Measurements from ENCODE around the gene FKBP11. TPM values are rescaled to one million over a fixed set of nuclear protein-coding genes. Genes with fewer than 3 reads are reported as not detected.
"Not testable (repeated sequence)": the region's sequence is repeated elsewhere in the genome, so short reads cannot be mapped to it uniquely, and the experiment has no call there.

Gene FKBP11
- total RNA-seq, 1 donor: 25.0 TPM

GRCh38 chr12:48936379-48936979 is 11.2 kb upstream of the FKBP11 start:
- no peaks in the 10 kb centered on the region for H3K9me3 ChIP-seq (ENCODE audit: low read depth, low read length)
- no peaks in the 10 kb centered on the region for H3K27me3 ChIP-seq (ENCODE audit: insufficient read depth, low read length)
- peaks cover 48% of the 10 kb centered on the region for H3K4me1 ChIP-seq (ENCODE audit: insufficient read depth, low read length)
- H3K4me3 ChIP-seq (ENCODE audit: low read length): no peak overlapping the region

DNA sequence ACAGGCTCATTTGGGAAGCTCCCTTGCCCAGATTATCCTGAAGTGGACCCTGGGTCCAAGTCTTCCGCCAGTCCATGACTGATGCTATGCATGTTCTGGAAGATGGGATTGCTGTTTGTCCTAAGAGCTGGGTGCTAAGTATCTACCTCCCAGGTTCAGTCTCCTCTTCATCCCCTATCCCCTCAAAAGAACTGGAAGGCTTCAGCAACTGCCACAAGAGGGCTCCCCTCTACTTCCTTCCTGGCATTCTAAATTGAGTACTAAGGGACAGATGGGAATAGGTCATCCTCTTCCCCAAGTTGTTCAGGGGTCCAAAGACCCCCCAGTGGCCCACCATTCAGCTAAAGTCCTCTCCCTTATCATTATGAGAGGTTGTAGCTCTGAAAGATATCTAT is 9.0 kb upstream of the FKBP11 start:
- Histone ChIP-seq H3K4me3 (ENCODE audit: low read length) (no peak overlapping the region), H3K4me1 (ENCODE audit: insufficient read depth, low read length) (peaks cover 28% of the 10 kb centered on the region), H3K27me3 (ENCODE audit: insufficient read depth, low read length) (no peaks in the 10 kb centered on the region), H3K9me3 (ENCODE audit: low read depth, low read length) (no peaks in the 10 kb centered on the region)

GRCh38 chr12:48933664-48934311 is 8.5 kb upstream of the FKBP11 start:
- no peak overlapping the region for H3K4me3 ChIP-seq (ENCODE audit: low read length)
- no peaks in the 10 kb centered on the region for H3K9me3 ChIP-seq (ENCODE audit: low read depth, low read length)
- no peaks in the 10 kb centered on the region for H3K27me3 ChIP-seq (ENCODE audit: insufficient read depth, low read length)
- peaks cover 23% of the 10 kb centered on the region for H3K4me1 ChIP-seq (ENCODE audit: insufficient read depth, low read length)

DNA sequence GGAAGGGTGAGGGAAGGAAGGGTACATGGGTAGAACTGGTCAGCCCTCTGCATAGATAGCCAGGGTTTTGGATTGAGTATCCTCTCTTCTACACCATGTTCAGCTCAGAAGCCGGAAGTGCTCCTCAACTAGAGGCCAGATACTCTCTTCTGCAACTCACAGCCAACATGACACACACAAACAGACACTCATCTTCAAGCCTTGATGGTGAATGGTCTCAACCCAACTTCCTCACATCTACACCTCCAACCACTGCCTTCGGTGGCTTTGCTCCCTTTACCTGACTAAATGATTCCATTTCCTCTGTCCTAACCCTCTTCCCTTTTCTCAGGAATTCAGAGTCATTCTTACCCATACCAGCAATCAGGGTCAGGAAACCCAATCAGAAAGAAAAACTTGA is 7.6 kb upstream of the FKBP11 start:
- Histone ChIP-seq H3K9me3 (ENCODE audit: low read depth, low read length) (no peaks in the 10 kb centered on the region), H3K4me3 (ENCODE audit: low read length) (no peak overlapping the region), H3K27me3 (ENCODE audit: insufficient read depth, low read length) (no peaks in the 10 kb centered on the region), H3K4me1 (ENCODE audit: insufficient read depth, low read length) (peaks cover 18% of the 10 kb centered on the region)

- no peaks in the 10 kb centered on the region for H3K9me3 ChIP-seq (ENCODE audit: low read depth, low read length)
- no peak overlapping the region for H3K4me3 ChIP-seq (ENCODE audit: low read length)
- peaks cover 25% of the 10 kb centered on the region for H3K4me1 ChIP-seq (ENCODE audit: insufficient read depth, low read length)
- no peaks in the 10 kb centered on the region for H3K27me3 ChIP-seq (ENCODE audit: insufficient read depth, low read length)
Measured at GRCh38 chr12:48930475-48930874, 5.2 kb upstream of the FKBP11 start.

DNA sequence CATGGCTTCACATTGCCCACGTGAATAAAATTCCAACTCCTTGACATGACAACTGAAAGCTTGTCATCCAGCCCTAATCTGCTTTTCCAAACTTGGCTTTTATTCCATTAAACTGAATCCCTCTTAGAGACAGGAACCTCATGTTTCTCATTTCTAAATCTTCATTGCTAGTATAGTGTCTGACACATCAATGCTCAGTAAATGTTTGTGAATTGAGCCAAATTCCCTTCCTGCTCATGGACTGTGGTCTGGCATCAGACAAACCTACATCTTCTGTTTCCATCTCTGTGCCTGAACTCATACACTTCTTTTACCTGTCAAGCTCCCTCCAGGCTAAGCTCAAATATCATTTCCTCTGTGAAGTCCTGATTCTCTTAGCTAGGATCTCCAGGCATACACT is 4.3 kb upstream of the FKBP11 start:
- Histone ChIP-seq H3K4me3 (ENCODE audit: low read length) (no peak overlapping the region), H3K27me3 (ENCODE audit: insufficient read depth, low read length) (no peaks in the 10 kb centered on the region), H3K9me3 (ENCODE audit: low read depth, low read length) (no peaks in the 10 kb centered on the region), H3K4me1 (ENCODE audit: insufficient read depth, low read length) (peaks cover 25% of the 10 kb centered on the region)

GRCh38 chr12:48927261-48927660 is 2.0 kb upstream of the FKBP11 start:
- H3K9me3 ChIP-seq (ENCODE audit: low read depth, low read length): no peaks in the 10 kb centered on the region
- no peak overlapping the region for H3K4me3 ChIP-seq (ENCODE audit: low read length)
- peaks cover 17% of the 10 kb centered on the region for H3K4me1 ChIP-seq (ENCODE audit: insufficient read depth, low read length)
- no peaks in the 10 kb centered on the region for H3K27me3 ChIP-seq (ENCODE audit: insufficient read depth, low read length)

GRCh38 chr12:48924617-48925303 is 532 bp downstream of the FKBP11 start:
- H3K9me3 ChIP-seq (ENCODE audit: low read depth, low read length): no peaks in the 10 kb centered on the region
- peak overlapping the region; percentile 94 for H3K4me3 ChIP-seq (ENCODE audit: low read length)
- H3K4me1 ChIP-seq (ENCODE audit: insufficient read depth, low read length): peaks cover 19% of the 10 kb centered on the region

GRCh38 chr12:48923117-48923516 is 2.2 kb downstream of the FKBP11 start:
- H3K27me3 ChIP-seq (ENCODE audit: insufficient read depth, low read length): no peaks in the 10 kb centered on the region
- peaks cover 35% of the 10 kb centered on the region for H3K4me1 ChIP-seq (ENCODE audit: insufficient read depth, low read length)
- H3K9me3 ChIP-seq (ENCODE audit: low read depth, low read length): no peaks in the 10 kb centered on the region
- H3K4me3 ChIP-seq (ENCODE audit: low read length): no peak overlapping the region

More at GRCh38 chr12:48924617-48925303, 532 bp downstream of the FKBP11 start:
- no peaks in the 10 kb centered on the region for H3K27me3 ChIP-seq (ENCODE audit: insufficient read depth, low read length)

GRCh38 chr12:48917857-48918537 is 7.3 kb downstream of the FKBP11 start:
- Histone ChIP-seq H3K9me3 (ENCODE audit: low read depth, low read length) (no peaks in the 10 kb centered on the region), H3K4me1 (ENCODE audit: insufficient read depth, low read length) (peaks cover 32% of the 10 kb centered on the region), H3K27me3 (ENCODE audit: insufficient read depth, low read length) (no peaks in the 10 kb centered on the region), H3K4me3 (ENCODE audit: low read length) (peak overlapping the region; percentile 30)

DNA sequence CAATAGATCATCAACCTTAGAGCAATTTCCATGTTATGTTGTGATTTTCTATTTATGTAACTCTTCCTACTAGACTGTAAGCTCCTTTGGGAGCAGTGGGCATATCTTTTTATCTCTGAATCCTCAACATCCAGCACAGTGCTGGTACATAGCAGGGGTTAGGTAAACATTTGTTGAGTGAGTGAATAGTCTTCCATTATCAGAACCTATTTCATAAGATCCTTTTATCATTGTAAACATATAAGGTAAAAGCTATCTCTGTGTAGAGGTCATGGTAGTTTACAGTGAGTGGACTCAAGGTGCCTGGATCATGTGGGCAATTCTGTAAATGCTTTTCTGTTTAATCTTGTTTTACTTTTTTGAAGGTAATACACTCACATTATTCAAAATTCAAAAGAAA is 15.1 kb downstream of the FKBP11 start:
- no peaks in the 10 kb centered on the region for H3K27me3 ChIP-seq (ENCODE audit: insufficient read depth, low read length)
- no peak overlapping the region for H3K4me3 ChIP-seq (ENCODE audit: low read length)
- no peaks in the 10 kb centered on the region for H3K4me1 ChIP-seq (ENCODE audit: insufficient read depth, low read length)

DNA sequence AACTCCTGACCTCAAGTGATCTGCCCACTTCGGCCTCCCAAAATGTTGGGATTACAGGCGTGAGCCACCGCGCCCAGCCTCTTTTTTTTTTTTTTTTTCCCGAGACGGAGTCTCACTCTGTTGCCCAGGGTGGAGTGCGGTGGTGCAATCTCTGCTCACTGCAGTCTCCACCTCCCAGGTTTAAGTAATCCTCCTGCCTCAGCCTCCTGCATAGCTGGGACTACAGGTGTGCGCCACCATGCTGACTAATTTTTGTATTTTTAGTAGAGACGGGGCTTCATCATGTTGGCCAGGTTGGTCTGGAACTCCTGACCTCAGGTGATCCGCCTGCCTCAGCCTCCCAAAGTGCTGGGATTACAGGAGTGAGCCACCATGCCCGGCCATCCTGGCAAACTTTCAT is 15.6 kb downstream of the FKBP11 start:
- not testable (repeated sequence) for H3K4me3 ChIP-seq (ENCODE audit: low read length); H3K4me1 ChIP-seq (ENCODE audit: insufficient read depth, low read length); H3K9me3 ChIP-seq (ENCODE audit: low read depth, low read length); H3K27me3 ChIP-seq (ENCODE audit: insufficient read depth, low read length)

More for the DNA sequence above, 15.1 kb downstream of the FKBP11 start:
- H3K9me3 ChIP-seq (ENCODE audit: low read depth, low read length): no peaks in the 10 kb centered on the region

DNA sequence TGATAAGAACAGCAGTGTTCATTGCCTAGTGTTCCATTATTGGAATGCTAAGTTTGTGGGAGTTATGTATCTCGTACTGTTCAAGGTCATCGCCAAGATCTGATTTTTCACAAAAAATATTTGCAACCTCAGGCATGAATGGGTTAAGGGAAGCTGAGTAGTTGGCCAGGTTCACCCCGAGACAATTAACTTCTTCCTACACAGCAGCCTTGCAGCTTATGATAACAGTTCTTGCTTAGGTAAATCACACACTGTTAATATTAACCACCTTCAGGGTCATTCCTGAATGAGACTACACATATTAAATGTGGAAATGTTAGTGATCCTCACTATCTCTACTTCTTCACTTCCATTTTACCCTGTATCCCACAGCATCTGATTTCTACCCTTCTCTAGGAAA is 18.0 kb downstream of the FKBP11 start:
- Histone ChIP-seq H3K4me3 (ENCODE audit: low read length) (no peak overlapping the region), H3K9me3 (ENCODE audit: low read depth, low read length) (no peaks in the 10 kb centered on the region), H3K4me1 (ENCODE audit: insufficient read depth, low read length) (peaks cover 14% of the 10 kb centered on the region), H3K27me3 (ENCODE audit: insufficient read depth, low read length) (no peaks in the 10 kb centered on the region)

DNA sequence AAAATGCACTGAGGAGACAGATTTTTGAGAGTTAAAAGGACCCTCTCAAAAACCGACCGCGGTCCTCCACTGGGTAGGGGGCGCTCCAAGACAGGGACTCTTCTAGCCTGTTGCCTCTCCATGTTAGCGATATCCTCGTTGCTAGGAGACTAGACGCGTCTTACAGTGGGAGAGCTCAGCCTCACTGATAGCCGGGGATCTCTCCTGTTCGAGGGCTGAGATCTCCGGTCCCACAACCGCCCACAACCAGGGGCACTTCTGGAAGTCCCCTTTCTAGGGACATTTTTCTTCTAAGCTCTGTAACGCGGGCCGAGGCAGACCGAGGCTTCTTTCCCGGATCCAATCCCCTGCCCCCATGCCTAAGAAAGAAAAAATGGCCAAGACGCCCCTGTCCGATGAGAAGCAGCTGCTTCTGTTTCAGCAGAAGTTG is 21.3 kb downstream of the FKBP11 start:
- Histone ChIP-seq H3K4me3 (ENCODE audit: low read length) (peak overlapping the region; percentile 15), H3K9me3 (ENCODE audit: low read depth, low read length) (no peaks in the 10 kb centered on the region), H3K4me1 (ENCODE audit: insufficient read depth, low read length) (peaks cover 14% of the 10 kb centered on the region)

GRCh38 chr12:48903363-48903981 is 21.8 kb downstream of the FKBP11 start:
- Histone ChIP-seq H3K4me3 (ENCODE audit: low read length) (no peak overlapping the region), H3K27me3 (ENCODE audit: insufficient read depth, low read length) (no peaks in the 10 kb centered on the region), H3K9me3 (ENCODE audit: low read depth, low read length) (no peaks in the 10 kb centered on the region), H3K4me1 (ENCODE audit: insufficient read depth, low read length) (peaks cover 14% of the 10 kb centered on the region)

More for the DNA sequence above, 21.3 kb downstream of the FKBP11 start:
- H3K27me3 ChIP-seq (ENCODE audit: insufficient read depth, low read length): no peaks in the 10 kb centered on the region
